ENCODE results near the gene OR10G7.
"Not testable (repeated sequence)": the region's sequence is repeated elsewhere in the genome, so short reads cannot be mapped to it uniquely, and the experiment has no call there.

The OR10G7 gene

DNA sequence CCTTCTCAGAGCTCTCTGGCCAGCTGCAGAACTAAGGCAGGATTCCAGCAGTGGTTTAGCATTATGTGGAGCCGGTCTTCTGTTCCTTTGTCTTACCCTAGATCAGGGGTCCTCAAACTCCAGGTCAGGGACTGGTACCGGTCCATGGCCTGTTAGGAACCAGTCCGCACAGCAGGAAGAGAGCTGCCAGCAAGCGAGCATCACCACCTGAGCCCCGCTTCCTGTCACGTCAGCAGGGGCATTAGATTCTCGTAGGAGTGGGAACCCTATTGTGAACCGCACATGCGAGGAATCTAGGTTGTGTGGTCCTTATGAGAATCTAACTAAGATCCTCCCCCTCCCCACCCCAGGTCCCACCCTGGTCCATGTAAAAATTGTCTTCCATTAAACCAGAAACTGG is 1.6 kb downstream of the OR10G7 start:
- DNase-seq (ENCODE audit: low read depth), result no peak

DNA sequence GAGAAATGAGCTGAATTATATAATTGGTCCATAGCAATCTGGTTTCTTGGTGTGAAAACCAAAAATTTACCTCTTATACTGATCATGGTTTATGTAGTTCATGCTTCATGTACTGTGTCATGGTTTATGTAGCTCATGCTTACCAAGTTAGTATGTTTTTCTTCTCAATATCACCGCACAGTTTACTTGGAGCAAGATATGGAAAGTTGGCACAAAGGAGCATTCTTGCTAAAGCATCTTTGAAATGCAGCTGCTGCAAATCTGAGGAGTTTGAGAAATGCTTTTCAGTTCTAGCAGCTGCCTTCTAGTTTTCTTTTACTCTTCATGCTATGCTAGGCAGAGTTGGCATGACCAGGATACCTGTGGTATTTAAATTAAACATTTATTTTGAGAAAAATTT is 4.5 kb downstream of the OR10G7 start:
- DNase-seq (ENCODE audit: low read depth), result no peak

DNA sequence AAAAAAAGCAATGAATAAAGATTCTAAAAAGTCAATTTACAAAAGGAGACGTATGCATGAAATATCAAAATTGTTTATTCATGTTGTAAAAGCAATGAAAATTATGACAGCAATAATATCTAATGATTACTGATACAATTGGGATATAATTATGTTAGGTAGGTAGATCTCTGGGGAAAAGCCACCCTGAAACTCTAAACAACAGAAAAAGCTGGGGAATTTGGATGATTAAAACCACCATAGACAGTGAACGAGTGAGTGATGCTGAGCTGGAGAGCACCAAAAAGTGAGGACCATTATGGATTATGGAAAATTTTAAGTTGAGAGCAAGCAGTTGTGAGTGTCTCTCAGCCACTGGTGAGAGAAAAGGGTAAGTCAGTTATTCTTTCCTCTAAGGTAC is 14.6 kb downstream of the OR10G7 start, which contains the start of gene OR10G8:
Gene OR10G8, plus strand, starts transcription at position 301 of the 400 bp plus-strand sequence. CDS start 2,825 bp downstream, outside the sequence.
- no peak for DNase-seq (ENCODE audit: low read depth)

DNA sequence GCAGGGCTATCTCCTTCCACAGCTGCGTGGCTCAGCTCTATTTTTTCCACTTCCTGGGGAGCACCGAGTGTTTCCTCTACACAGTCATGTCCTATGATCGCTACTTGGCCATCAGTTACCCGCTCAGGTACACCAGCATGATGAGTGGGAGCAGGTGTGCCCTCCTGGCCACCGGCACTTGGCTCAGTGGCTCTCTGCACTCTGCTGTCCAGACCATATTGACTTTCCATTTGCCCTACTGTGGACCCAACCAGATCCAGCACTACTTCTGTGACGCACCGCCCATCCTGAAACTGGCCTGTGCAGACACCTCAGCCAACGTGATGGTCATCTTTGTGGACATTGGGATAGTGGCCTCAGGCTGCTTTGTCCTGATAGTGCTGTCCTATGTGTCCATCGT is 25.3 kb downstream of the OR10G7 start:
- DNase-seq (ENCODE audit: low read depth), result not testable (repeated sequence)

DNA sequence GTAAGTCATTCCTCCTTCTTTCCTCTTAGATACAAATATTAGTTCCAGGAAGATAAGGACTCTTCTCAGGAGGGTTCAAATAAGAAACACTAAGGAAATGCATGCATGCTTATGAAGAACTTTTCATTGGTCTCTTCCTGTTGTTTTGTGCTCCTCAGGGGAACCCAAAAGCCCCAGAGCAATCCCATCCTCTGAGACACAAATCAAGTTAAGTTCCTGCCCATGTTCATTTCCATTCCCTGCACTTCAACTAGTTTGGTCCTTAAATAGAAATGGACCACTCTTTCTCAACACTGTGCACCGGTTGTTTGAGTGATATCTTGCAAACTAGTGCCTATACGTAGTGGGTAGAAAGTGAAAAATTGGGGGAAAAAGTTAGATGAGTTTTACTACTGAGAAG is 28.4 kb downstream of the OR10G7 start, which contains the start of gene OR10G4:
Gene OR10G4, plus strand, starts transcription at position 301 of the 400 bp plus-strand sequence. CDS start 2,578 bp downstream, outside the sequence.
- DNase-seq (ENCODE audit: low read depth), result no peak

DNA sequence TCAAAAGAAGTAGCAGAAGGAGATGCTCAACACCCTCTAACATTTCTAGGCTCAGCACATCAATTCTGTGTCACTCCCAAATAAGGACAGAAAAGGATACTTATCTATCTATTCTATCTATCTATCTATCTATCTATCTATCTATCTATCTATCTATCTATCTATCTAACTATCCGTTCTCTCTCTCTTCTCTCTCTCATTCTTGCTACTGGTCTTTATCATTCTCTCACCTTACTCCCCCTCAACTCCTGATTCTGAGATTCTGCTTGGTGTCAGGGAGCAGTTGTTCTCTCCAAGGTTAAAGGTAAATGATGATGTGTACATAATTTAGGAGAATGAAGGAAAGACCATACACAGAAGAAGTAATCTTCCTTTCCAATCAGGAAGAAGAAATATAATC is 46.0 kb downstream of the OR10G7 start, which contains the start of gene OR10G6:
Gene OR10G6, minus strand, starts transcription at position 43 of the 400 bp plus-strand sequence. Its CDS starts 0 bp downstream, at position 43.
- DNase-seq (ENCODE audit: low read depth), result no peak
